ENCODE results near the gene FOXG1.

DNA sequence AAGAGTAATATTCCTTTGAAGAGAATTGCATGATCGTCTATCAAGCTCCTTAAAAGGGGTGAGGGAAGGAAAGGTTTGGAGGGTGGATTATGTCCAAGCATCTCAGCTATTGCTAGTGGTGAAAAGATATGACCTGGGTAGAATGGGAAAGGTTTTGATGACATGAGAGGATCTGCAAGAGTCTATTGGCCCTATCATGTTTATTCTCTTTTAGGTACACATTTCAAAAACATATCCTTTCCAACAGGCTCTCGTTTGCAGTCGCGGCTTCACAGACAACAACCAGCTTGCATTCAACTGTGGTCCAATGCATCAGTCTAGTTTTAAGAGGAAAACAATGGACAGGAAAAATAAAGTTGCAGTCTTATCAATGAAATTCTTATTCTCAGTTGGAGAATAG is 17.1 kb downstream of the FOXG1 start:
- TF ChIP-seq EZH2 (IDR thresholded peaks at IDR 0.05; ENCODE audit: low read length) = peak; percentile 20
- TF ChIP-seq, protein P1, sequence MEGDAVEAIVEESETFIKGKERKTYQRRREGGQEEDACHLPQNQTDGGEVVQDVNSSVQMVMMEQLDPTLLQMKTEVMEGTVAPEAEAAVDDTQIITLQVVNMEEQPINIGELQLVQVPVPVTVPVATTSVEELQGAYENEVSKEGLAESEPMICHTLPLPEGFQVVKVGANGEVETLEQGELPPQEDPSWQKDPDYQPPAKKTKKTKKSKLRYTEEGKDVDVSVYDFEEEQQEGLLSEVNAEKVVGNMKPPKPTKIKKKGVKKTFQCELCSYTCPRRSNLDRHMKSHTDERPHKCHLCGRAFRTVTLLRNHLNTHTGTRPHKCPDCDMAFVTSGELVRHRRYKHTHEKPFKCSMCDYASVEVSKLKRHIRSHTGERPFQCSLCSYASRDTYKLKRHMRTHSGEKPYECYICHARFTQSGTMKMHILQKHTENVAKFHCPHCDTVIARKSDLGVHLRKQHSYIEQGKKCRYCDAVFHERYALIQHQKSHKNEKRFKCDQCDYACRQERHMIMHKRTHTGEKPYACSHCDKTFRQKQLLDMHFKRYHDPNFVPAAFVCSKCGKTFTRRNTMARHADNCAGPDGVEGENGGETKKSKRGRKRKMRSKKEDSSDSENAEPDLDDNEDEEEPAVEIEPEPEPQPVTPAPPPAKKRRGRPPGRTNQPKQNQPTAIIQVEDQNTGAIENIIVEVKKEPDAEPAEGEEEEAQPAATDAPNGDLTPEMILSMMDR (optimal IDR thresholded peaks at IDR 0.05 in 1 of 3, IDR thresholded peaks at IDR 0.05 in 1 of 3, conservative IDR thresholded peaks at IDR 0.05 in 1 of 3; ENCODE audit: extremely low read depth in 1 of 3, insufficient read depth in 2 of 3, low read length in 3 of 3) = no peak
